HG03175 (cell line): ENCODE measurements around the gene DAG1.
"Not testable (repeated sequence)": the region's sequence is repeated elsewhere in the genome, so short reads cannot be mapped to it uniquely, and the experiment has no call there.

Experiments
- ATAC-seq: cut with Tn5 transposase; IDR thresholded peaks from one replicate; pipeline ENCODE4 v1.9.1; 2021; ENCODE audit warnings: mild to moderate bottlenecking, moderate library complexity; ENCODE audit not compliant: unreplicated experiment

The DAG1 gene

GRCh38 chr3:49469037-49469935 is 781 bp upstream of the DAG1 start:
- no peak for ATAC-seq

DNA sequence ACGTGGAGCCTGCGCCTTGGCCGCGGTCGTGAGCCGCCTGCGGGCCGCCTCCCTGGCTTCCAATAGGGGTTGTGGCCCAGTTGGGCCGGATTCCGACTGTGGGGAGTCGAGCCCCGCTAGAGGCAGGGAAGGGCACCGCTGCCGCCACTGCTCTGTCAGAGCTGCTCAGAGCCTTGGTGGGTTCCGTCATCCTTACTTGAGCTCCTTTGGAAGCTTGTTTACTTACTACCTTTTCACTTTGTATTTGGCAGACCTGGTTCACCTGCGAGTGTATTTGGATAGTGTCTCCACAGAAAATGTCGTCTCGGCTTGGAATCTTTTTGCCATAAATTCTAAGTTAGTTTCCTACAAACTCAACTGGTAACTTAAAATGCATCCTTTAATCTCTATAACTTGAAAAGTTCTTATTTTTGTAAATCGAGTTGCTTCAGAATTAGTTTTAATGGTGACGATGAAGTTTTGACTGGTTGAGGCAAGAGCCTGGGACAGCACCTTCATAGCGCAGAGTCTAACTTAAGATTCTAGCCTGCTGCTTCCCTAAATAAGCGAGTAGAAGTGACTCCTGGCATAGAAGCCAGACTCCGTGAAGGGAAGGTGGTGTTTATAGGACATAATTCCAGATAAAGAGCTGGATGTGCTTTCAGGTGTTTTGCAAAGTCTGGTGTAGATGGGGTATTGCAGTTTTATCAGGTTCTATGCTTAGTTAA is 800 bp downstream of the DAG1 start:
- ATAC-seq, result peak; percentile 27

- no peak for ATAC-seq
These were observed 1.9 kb downstream of the DAG1 start for GRCh38 chr3:49471856-49472495.

DNA sequence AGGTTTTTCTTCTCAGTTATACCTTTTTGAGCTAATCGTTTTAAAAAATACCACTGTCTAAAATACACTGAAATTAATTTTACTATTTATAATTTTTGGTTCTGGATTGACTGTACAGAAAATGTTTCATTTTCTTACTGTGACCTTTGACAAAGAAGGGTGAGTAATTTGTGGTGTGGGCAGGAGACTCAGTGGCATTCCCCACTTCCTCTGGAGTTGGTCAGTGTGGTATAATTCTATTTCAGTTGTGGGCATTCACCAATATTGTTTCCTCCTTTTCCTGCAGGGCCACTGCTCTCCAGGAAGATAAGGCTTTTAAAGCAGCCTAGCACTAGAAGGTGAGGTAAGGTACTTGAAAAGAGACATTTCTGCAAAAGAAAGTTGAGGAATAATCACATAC is 6.5 kb downstream of the DAG1 start:
- ATAC-seq, result no peak

DNA sequence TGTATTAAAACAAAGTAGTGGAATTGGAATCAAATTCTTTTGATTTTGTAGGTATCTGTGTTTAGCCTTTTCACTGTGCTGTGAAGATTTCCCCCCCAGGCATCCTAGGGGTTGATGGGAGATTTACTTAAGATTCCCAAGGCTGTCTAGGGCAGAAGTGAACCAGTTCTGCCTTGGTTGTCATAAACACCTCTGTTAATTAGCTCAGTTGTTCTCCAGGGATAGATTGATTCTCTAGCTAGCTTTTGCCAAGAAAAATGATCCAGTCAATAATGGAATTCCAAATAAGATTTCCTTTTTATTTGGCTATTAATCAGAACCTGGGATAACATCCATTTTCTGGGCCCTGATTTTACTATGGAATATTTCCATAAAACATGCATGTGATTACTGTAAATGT is 12.7 kb downstream of the DAG1 start:
- ATAC-seq, result no peak

DNA sequence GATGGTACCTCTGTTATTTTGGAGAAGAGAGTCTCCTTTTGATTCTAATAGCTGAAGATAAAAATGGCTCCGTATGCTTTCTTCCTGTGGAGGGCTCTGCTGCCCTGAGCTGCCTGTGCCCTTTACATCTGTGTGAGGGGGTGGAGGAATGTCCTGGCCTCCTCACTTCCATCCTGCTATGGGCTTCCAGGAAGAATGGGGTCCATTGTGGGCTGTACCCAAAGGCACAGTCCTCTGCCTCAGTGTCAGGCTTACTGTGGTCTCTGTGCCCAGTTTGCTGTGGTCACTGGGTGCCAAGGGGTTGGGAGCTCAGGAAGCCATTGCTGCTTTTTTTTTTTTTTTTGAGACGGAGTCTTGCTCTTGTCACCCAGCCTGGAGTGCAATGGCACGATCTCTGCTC is 14.4 kb downstream of the DAG1 start:
- ATAC-seq, result no peak

GRCh38 chr3:49489247-49489646 is 19.2 kb downstream of the DAG1 start:
- ATAC-seq, result no peak

DNA sequence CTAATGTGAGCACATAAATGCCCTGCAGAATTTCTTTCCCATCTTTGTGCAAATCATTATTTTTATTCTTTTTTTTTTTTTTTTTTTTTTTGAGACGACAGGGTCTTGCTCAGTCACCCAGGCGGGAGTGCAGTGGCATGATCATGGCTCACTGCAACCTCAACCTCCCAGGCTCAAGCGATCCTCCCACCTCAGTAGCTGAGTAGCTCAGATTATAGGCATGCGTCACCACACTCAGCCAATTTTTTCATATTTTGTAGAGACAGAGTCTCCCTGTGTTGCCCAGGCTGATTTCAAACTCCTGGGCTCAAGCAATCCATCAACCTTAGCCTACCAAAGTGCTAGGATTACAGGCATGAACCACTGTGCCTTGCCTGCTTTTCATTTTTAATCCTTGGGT is 22.9 kb downstream of the DAG1 start:
- no peak for ATAC-seq

- ATAC-seq, result no peak
These were observed 23.8 kb downstream of the DAG1 start for GRCh38 chr3:49493901-49494300.

DNA sequence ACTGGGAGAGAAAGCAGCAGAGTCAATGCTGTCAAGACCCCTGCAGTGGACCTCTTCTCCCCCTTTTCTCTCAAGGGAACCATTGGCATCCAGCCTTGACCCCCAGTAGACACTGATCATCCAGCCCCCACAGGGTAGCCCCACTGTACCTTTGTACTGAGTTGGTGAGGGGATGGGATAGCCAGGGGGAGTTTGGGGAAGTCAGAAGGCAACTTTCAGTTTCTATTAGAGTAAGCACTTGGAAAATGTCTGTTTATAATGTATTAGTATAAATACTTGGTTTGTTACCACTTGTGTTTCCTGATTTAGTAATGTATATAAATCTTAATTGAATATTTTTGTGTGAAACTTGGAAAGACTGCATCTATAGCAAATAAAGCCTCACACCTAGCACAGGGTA is 25.0 kb downstream of the DAG1 start:
- ATAC-seq, result no peak

DNA sequence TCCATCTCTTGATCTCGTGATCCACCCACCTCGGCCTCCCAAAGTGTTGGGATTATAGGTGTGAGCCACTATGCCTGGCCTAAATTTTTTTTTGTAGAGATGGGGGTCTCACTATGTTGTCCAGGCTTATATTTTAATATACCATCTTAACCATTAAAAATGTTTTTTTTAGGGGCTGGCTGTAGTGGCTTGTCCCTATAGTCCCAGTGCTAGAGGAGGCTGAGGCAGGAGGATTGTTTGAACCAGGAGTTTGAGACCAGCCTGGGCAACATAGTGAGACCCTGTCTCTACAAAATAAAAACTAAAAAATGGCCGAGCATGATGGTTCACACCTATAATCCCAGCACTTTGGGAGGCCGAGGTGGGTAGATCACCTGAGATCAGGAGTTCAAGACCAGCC is 26.8 kb downstream of the DAG1 start:
- not testable (repeated sequence) for ATAC-seq

DNA sequence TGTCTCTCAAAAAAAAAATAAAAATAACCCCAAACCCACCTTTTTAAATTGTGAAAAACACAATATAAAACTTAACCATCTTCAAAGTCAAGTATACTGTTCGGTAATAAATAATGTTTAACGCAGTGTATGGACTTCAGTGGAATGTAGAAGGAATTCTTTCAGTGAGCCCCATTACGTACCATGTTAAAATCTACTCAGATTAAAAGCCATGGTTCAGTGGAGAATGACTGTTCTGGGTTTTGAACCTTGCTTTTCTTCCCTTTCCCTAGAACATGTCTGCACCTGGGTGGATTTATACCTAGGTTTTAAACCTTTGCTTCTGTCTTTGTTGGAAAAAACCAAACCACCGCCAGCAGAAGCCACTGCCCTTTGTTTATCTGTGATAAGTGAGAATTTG is 27.5 kb downstream of the DAG1 start:
- no peak for ATAC-seq

GRCh38 chr3:49498239-49498638 is 28.2 kb downstream of the DAG1 start:
- no peak for ATAC-seq

DNA sequence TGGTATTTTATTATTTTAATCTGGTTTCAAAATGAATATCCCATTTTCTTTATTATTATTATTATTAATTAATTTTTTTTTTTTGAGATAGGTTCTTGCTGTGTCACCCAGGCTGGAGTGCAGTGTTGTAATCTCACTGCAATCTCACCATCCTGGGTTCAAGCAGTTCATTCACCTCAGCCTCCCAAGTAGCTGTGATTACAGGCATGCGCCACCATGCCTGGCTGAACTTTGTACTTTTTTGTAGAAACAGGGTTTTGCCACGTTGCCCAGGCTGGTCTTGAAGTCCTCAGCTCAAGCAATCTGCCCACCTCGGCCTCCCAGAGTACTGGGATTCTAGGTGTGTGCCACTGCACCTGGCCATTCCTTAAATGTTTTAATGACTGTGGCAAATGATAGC is 28.6 kb downstream of the DAG1 start:
- no peak for ATAC-seq

GRCh38 chr3:49500205-49500731 is 30.2 kb downstream of the DAG1 start:
- no peak for ATAC-seq

DNA sequence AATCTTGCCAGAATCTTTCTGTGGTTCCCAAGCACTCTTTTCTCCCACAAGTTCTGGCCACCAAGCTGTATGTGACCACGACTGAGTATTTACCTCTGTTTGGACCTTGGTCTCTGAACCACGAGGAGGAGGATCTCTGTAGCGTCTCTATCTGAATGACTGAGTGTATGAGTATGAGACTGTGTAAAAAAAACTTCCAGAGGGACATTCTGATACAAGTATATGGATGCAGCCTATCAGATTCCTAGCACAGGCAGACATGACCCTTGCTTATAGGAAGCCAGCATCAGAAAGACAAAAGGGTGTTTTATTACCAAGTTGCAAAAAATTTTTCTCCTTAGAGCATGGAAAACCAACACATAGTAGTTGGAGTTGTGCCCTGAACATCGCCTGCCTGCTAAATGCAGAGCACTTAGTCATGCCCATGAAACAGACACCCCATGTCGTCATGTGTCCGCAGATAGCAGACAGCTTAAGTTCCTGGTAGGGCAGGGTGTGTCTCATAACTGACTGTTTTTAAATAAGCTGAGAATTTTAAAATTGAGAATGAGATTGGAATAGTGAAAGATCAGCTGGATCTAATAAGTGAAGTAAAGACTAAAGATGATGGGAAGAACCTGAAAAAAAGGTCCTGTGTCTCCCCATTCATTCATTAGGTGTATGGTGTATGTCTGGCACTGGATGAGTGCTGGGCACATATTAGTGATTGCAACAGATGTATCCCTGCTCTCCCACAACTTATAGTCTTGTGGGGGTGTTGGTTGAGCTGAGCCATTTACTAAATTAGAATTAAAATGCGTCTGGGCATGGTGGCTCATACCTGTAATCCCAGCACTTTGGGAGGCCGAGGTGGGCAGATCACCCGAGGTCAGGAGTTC is 30.9 kb downstream of the DAG1 start:
- no peak for ATAC-seq

- no peak for ATAC-seq
These were observed 31.8 kb downstream of the DAG1 start for GRCh38 chr3:49501842-49502241.

- ATAC-seq, result no peak
These were observed 36.8 kb downstream of the DAG1 start for GRCh38 chr3:49506906-49507305.

DNA sequence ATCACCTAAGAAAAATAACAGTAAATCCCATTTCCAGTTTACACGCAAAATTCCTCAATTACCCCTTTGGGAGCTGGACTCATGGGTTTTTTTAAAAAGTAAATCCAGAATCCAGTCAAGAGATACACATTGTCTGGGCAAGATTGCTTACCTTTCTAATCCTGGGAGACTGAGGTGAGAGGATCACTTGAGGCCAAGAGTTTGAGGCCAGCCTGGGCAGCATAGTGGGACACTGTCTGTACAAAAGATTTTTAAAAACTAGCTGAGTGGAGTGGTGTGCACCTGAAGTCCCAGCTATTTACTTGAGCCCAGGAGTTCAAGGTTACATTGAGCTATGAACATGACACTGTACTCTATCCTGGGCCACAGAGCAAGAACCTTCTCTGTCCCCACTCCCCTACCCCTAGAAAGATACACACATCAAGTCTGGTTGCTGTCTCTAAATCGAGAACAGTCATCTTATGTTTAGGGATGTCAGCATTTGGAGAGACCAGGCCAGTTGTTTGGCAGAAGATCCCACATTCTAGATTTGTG is 39.0 kb downstream of the DAG1 start:
- ATAC-seq, result no peak

DNA sequence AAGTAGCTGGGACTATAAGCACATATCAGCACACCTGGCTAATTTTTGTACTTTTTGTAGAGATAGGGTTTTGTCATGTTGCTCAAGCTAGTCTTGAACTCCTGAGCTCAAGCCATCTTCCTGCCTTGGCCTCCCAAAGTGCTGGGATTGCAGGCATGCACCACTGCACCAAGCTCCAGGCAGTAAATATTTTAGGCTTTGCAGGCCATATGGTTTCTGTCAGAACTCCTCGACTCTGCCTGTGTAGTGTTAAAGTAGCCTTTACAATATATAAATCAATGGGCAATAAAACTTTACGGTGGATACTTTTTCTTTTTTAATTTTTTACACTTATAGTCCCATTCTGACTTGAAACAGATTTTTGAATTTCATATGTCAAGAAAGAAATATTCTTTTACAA is 41.6 kb downstream of the DAG1 start:
- ATAC-seq, result no peak
